Hematopoietic multipotent progenitor cell treated with erythropoietin and hydrocortisone succinate and interleukin-3 and kit ligand, for 4 days (in vitro differentiated cells): ENCODE measurements around the gene RGS16.
A peak's percentile ranks its signal among the peaks of the same experiment; 100 is the strongest.

ENCODE experiments used
- DNase-seq: peaks from one replicate; pipeline ENCODE4 v3.0.0-alpha.2; 2015

RGS16 gene

DNA sequence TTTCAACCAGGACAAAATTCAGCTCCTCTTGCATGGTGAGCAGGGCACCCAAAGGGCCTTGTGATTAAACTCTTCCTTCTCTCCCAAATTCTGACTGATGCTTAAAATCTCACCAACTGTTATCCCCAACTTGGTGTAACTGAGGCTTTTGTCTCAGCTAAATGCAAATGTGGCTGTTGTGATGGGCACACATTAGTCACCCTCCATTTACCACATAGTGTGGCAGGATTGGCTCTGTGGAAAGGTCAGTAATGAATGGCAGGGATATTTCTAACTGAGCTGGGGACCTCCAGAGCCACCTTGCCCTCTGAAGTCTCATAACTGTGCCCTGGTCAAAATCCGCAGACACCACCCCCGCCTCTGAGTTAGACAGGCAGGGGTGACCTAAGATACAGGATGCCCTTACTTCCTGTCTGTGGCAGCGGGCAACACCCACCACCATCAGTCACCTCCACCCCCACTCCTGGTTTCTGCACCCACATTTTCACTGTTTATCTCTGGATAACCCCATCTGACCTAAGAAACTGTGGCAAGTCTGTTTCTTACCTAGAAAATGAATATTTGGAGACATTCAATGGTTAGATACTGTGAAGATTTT is 25.4 kb upstream of the RGS16 start:
- peak; percentile 70 for DNase-seq

DNA sequence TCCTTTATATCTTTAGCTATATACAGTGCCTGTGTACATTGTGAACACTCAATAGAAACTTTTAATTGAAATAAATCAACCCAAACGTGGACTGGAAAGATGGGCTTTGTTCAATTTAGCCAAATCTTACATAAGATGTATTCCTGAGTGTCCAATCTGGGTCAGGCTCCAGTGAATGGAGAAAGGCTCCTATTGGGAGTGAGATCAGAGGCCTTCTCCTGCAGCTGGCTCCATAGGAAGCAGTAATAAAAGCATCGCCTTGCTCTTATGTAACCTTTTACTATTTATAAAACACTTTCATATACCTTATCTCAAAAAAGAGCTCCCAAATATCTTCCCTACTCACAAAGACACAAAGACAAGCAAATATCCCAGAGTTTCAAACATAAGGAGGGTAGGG is 24.9 kb upstream of the RGS16 start:
- DNase-seq, result no peak

DNA sequence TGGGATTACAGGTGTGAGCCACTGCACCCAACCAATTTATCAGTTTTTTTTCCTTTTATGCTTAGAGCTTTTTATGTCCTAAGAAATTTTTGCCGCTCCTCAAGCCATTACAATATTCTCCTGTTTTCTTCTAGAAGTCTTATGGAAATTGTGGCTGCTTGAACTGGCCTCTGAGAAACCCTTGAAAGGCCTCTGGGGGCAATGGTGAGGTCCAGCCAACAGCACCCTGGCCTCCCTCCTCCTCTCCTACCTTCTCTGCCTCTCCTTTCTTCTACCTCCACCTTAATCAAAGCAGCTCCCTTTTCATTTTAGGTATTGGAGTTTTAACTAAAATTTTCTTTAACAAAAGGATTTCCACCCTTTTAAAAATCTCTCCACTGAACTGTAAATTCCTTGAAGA is 24.5 kb upstream of the RGS16 start:
- DNase-seq, result no peak

DNA sequence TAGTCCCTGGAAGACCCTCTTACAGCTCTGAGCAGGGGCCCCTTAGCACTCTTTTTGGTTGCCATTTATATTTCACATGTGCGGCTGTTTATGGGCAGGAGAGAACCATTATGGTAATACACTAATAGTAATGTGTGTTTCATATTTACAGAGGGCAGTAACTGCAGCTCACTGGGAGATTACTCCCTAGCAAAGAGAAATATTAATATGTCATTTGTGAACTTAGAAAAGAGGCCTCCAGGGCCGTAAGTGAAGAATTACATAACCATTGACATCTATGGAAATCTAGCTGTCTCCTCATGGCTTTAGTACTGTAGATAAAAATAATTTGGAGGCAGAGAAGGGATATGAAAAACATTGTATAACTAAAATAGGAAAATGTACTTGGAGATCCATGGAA is 23.4 kb upstream of the RGS16 start:
- no peak for DNase-seq

DNA sequence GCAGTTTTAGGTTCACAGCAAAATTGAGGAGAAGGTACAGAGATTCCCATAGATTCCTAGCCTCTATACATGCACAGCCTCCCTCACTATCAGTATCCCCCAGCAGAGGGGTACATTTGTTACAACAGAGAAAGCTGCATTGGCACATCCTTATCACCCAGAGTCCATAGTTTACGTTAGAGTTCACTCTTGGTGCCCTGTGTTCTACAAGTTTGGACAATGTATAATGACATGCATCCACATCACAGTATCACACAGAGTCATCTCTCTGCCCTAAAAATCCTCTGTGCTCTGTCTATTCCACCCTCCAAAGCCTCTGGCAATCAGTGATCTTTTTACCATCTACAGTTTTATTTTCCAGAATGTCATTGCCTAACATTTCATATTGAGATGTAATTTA is 22.3 kb upstream of the RGS16 start:
- DNase-seq, result peak; percentile 46

DNA sequence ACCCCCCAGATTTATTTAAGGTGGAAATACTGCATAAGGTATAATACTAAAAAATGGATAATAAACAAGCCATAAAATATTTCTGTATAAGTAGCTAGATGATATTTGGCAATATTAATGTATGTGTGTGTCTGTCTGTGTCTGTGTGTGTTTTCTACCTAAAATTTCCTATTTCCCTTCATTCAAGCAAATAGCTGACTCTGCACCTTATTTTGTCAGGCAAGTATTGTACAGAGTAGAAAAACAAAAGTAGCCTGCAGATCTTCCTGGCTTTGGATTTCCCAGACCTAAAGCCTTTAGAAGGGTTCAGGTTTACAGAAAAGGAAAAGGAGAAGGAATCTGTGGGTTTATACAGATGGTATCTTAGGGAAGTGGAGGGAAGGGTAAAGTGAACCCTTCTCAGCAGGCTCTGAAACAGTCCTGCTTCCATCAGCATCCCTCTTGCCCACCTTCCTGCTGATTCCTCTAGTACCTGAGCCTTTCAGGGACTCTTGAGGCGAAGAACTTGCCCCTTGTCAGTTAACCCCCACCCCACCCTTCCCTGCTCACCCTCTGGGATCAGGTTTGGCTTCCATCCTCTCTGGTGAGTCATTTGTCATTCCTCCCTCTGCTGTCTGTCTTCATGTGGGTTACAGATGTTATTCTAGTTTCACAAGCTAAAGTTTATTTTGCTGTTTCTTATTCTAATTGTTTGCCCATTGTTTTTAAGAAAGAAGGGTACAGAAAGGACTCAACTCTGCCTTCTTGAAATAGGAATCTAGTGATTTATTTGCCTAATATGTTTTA is 21.7 kb upstream of the RGS16 start:
- no peak for DNase-seq

- DNase-seq, result no peak
These were observed 20.8 kb upstream of the RGS16 start for GRCh38 chr1:182625024-182625423.

DNA sequence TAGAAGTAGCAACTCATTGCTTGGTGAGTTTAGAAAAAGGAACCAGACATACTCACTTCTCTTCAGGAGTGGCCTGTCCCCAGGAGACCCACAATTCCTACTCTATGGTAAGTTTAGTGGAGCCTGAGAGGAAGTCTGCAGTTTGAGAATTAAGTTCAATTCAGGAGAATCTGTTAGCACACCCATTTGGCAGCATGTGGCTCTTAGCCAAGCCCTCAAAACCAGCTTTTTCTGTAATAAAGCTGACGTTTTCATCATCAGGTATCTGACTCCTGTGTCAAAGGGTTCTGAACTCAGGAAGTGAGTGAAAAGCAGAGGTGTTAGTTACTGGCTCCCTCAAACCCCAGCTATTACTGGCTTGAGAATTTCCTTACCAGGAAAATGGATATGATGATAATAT is 20.4 kb upstream of the RGS16 start:
- DNase-seq, result no peak

DNA sequence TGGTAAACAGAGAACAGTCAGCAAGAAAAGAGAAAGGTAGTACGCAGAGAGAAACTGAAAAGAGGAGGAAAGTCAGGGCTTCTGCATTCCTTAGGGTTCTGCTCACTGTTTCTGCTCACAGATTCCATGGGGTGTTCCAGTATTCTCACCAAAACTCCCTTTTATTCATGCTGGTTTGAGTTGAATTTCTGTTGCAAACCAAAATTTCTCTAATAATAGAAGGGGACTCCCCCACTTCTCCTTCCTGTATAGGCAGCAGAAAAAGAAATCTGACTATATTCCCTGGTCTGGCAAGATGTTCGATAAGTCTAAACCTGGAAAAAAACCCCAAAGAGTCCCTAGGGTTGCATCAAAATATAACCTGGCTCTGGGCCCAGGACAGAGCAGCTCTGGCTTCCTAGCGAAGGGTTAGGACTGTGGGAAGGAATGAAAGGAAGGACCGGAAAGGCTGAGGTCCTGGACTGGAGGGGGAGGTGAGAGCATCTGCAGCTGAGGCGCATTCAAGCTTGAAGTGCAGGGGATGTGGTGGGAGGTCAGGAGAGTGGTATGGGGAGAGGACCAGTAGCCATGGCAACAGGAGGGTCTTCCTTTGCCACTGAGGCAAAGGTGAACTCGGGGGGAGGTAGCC is 18.8 kb upstream of the RGS16 start:
- no peak for DNase-seq

DNA sequence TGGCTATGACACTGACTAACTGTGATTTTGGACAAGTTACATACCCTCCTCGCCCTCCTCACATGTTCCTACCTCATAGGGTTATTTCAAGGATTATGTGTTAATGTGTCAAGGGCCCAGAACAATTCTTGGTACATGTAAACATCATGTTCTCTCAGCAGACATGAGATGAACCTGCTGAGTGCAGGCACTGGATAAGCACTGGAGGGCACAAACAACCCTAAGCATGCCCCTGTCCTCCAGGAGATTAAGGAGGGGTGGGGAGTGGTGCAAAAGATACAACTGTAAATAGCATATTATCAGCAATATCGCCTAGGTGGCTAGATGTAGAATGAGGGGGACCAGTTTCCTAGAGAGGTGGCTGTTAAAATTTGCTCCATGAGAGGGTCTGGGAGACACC is 17.7 kb upstream of the RGS16 start:
- peak; percentile 56 for DNase-seq

GRCh38 chr1:182620924-182621585 is 16.9 kb upstream of the RGS16 start:
- DNase-seq, result no peak

GRCh38 chr1:182617734-182618351 is 13.7 kb upstream of the RGS16 start:
- DNase-seq, result no peak

- no peak for DNase-seq
These were observed 12.8 kb upstream of the RGS16 start for GRCh38 chr1:182617014-182617429.

- DNase-seq, result peak; percentile 81
These were observed 12.2 kb upstream of the RGS16 start for GRCh38 chr1:182616130-182617013.

DNA sequence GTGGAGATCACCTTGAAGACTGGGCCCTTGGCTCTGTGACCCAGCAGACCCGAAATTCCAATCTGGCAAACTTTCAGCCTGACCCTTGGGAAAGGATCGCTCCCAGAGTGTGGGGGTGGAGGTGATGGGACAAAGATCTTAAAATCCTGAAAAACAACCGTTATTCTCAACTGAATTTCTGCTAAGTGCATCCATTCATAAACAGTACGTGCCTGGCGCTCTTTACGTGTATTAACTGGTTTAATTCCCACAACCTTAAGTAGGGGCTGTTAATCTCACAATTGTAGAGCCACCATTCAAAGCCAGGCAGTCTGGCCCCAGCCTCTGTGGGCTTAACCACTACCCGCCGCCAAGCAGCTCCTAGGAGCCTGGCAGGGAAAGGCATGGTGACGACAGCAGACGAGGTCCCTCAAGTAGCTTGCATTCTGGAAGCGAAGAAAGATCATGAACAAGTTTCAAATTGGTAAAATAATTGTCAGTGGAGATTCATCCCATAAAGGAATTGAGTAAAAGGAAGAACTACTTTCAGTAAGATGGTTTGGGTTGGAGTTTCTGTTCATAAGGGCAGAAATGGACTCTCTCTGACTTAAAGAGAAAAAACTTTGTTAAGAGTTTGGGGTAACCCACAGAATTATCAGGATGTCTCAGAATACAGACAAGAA is 11.4 kb upstream of the RGS16 start:
- DNase-seq, result peak; percentile 66

DNA sequence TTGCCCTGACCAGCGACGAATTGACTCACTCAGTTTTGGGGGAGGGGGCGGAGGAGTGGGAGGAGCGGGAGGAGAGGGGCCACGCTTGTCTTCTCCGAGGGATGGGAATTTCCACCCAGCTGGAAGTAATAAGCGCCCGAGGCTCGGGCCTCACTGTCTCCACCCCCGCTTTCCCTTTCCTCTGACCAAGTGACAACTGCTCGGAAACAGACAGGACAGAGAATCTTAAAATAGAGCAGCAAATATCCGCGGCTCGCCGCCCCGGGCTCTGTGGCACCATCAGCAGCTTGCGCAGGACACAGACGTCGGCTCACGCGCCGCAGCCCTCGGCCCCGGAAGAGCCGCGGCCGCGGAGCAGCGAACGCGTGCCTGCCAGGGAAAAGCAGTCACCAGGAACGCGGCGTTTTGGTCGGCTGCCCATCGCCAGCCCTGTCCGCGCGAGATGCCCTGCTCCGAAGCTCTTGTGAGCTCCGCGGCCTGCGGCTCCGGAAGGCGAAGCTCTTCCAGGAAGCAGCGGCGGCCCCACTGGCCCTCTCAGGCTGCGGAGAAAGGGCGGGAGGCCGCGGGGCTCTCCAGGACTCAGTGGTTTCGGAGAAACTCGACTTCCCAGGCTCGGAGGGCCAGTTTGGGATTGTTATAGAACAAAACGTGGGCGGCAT is 10.7 kb upstream of the RGS16 start:
- DNase-seq, result peak; percentile 73

DNA sequence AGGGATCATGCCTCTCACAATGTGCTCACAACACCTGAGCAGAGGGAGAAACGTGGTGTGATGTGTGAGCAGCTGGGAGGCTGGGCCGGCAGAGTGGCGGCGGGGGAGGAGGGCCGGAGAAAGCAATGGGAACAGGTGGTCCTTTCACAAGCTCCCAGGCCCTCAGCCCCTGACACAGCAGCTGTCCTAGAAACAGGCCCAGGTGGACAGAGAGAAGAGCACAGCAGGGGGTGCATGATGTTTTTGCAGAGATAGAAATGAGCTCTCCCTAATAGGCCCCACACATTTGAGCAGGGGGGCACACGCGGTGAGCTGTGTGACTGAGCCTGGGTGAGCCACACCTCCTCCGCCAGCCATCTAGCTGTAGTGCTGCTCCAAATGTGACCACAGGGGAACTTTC is 7.6 kb upstream of the RGS16 start:
- DNase-seq, result no peak

GRCh38 chr1:182611326-182611725 is 7.1 kb upstream of the RGS16 start:
- DNase-seq, result no peak

GRCh38 chr1:182610606-182611194 is 6.5 kb upstream of the RGS16 start:
- DNase-seq, result no peak

DNA sequence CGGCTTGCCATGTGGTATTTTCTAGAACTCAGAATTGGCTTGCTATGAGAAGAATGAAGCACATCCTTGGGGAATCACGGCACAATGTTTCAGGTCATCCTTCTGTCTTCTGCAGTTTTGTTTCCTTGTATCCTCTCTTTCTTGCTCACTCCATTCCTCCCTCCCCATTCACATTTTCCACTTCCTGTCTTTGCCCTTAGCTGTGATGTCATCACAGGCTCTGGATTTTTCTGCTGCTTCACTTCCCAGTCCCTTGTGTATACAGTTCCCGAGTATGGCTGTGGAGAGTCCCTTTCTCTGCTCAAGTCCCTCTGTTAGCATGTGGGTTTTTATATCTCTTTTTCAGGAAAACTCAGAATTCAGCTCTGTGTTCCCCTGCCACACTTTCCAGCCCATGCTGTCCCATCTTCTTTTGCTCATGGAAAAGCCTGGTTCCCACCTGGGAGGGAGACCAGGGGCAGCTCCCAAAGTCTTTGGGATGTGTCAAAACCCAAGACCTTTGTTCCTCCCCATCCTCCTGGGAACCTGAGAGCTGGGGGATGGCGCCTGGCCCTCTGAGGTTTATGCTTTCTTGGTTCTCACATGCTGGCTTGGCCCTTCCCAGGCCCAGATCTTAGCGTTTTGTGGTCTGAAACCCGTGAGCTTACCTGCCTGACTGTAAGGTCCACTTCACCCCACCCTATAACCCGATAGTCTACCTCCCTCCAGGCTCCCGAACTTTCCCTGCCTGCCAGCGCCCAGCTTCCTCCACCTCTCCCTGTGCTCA is 4.8 kb upstream of the RGS16 start:
- no peak for DNase-seq
